Activated naive CD4-positive, alpha-beta T cell (primary cell): ENCODE measurements around the gene ART4.

Source experiments
- DNase-seq, 4 experiments: peaks; one replicate each; lab custom pipeline; 2025; lab: John Stamatoyannopoulos, UW

ART4 gene

GRCh38 chr12:14810167-14810952 is 33.0 kb downstream of the ART4 start:
- DNase-seq = no peak

GRCh38 chr12:14803830-14804160 is 39.5 kb downstream of the ART4 start:
- no peak for DNase-seq

- DNase-seq = peak; percentile 42 to 74 (median 61)
Observed at GRCh38 chr12:14803011-14803829, 40.1 kb downstream of the ART4 start, which contains the start of the genes C12orf60 and WBP11. C12orf60 (plus strand) TSS chr12:14803670; CDS start chr12:14822936, 19,266 bp downstream. WBP11 (minus strand) TSS chr12:14803478; CDS start chr12:14801383, 2,095 bp downstream.

GRCh38 chr12:14802721-14803010 is 40.7 kb downstream of the ART4 start:
- no peak for DNase-seq

- no peak for DNase-seq
Observed at GRCh38 chr12:14802247-14802646, 41.1 kb downstream of the ART4 start.

- DNase-seq = no peak
Observed at GRCh38 chr12:14795028-14795448, 48.3 kb downstream of the ART4 start.

GRCh38 chr12:14785568-14785967 is 57.8 kb downstream of the ART4 start:
- no peak for DNase-seq

GRCh38 chr12:14784471-14784870 is 58.9 kb downstream of the ART4 start:
- DNase-seq = no peak

- DNase-seq = no peak
Observed at GRCh38 chr12:14782756-14783155, 60.6 kb downstream of the ART4 start.

GRCh38 chr12:14781563-14781962 is 61.8 kb downstream of the ART4 start:
- no peak for DNase-seq

- no peak for DNase-seq
Observed at GRCh38 chr12:14780859-14781258, 62.5 kb downstream of the ART4 start.

- no peak for DNase-seq
Observed at GRCh38 chr12:14779834-14780233, 63.5 kb downstream of the ART4 start.

- no peak for DNase-seq
Observed at GRCh38 chr12:14777271-14777670, 66.1 kb downstream of the ART4 start.

GRCh38 chr12:14776236-14776961 is 66.9 kb downstream of the ART4 start:
- DNase-seq = no peak

- DNase-seq = no peak
Observed at GRCh38 chr12:14775636-14775980, 67.7 kb downstream of the ART4 start.
